Mucosa of rectum (tissue), 2 donors: Measurements from ENCODE around the gene ASB2.

Experiments
- H3K27ac ChIP-seq, 2 donors: one replicate each; pipeline ENCODE4 v1.7.0; 2013; ENCODE audit warnings: inconsistent platforms in 2 of 2, low read depth in 2 of 2, low read length in 2 of 2
- H3K27me3 ChIP-seq, 2 donors: one replicate each; pipeline ENCODE4 v1.7.0; 2013; ENCODE audit warnings: low read length in 2 of 2; ENCODE audit not compliant: control insufficient read depth in 2 of 2, insufficient read depth in 2 of 2
- H3K36me3 ChIP-seq, 2 donors: one replicate each; pipeline ENCODE4 v1.7.0; 2013; ENCODE audit warnings: low read length in 2 of 2; ENCODE audit not compliant: control insufficient read depth in 2 of 2, insufficient read depth in 2 of 2
- H3K4me1 ChIP-seq, 2 donors: one replicate each; pipeline ENCODE4 v1.7.0; 2013; ENCODE audit warnings: low read length in 2 of 2, mild to moderate bottlenecking in 1 of 2; ENCODE audit not compliant: control insufficient read depth in 2 of 2, insufficient read depth in 2 of 2
- H3K4me3 ChIP-seq, 2 donors: one replicate each; pipeline ENCODE4 v1.7.0; 2013; ENCODE audit warnings: low read length in 2 of 2
- H3K9ac ChIP-seq, 2 donors: one replicate each; pipeline ENCODE4 v1.7.0; 2013; ENCODE audit warnings: low read length in 2 of 2, low read depth in 1 of 2, mild to moderate bottlenecking in 1 of 2
- H3K9me3 ChIP-seq, 2 donors: one replicate each; pipeline ENCODE4 v1.7.0; 2013; ENCODE audit warnings: low read length in 2 of 2; ENCODE audit not compliant: control insufficient read depth in 2 of 2
- donor health status: healthy.
- donor health status: Normal muscosa, but diverticular disease.

ASB2 gene

GRCh38 chr14:93991649-93992048 is 15.3 kb upstream of the ASB2 start:
- Histone ChIP-seq H3K4me3 (no peak overlapping the region), H3K4me1 (no peaks in the 10 kb centered on the region), H3K9ac (no peak overlapping the region), H3K9me3 (no peaks in the 10 kb centered on the region), H3K27ac (no peak overlapping the region), H3K36me3 (no peaks in the 10 kb centered on the region), H3K27me3 (peaks cover 0 to 2% of the 10 kb centered on the region in 2 donors)

- no peak overlapping the region for H3K27ac ChIP-seq
These were observed 14.8 kb upstream of the ASB2 start for GRCh38 chr14:93991212-93991611.

GRCh38 chr14:93989939-93990338 is 13.6 kb upstream of the ASB2 start:
- Histone ChIP-seq H3K4me3 (no peak overlapping the region), H3K36me3 (no peaks in the 10 kb centered on the region), H3K9ac (no peak overlapping the region), H3K27me3 (peaks cover 0 to 2% of the 10 kb centered on the region in 2 donors), H3K4me1 (no peaks in the 10 kb centered on the region), H3K27ac (no peak overlapping the region), H3K9me3 (no peaks in the 10 kb centered on the region)

More at GRCh38 chr14:93991212-93991611, 14.8 kb upstream of the ASB2 start:
- H3K27me3 ChIP-seq, result peaks cover 0 to 2% of the 10 kb centered on the region in 2 donors
- no peak overlapping the region for H3K4me3 ChIP-seq
- H3K9ac ChIP-seq, result no peak overlapping the region
- H3K36me3 ChIP-seq, result no peaks in the 10 kb centered on the region
- no peaks in the 10 kb centered on the region for H3K9me3 ChIP-seq
- no peaks in the 10 kb centered on the region for H3K4me1 ChIP-seq

DNA sequence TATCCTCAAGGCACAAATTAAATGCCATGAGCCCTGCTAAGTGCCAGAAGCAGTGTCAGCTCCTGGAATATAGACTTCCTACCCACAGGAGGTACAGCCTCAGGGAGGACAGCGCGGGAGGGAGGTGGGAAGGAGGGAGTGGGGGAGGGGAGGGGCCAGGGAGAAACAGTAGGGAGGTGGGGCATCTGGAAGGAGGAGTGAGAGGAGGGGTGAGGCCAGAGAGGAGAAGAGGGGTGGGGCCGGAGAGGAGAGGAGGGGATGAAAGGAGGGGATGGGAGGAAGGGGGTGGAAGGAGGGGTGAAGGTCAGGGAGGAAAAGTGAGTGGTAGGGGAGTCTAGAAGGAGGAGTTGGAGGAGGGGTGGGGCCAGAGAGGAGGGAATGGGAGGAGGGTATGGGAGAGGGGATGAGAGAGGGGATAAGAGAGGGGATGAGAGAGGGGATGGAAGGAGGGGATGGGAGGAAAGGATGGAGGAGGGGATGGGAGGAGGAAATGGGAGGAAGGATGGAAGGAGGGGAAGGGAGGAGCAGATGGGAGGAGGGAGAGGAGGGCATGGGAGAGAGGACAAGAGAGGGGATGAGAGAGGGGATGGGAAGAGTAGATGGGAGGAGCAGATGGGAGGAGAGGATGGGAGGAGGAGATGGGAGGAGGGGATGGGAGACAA is 11.6 kb upstream of the ASB2 start:
- Histone ChIP-seq H3K9ac (no peak overlapping the region), H3K27ac (no peak overlapping the region), H3K27me3 (peaks cover 0 to 2% of the 10 kb centered on the region in 2 donors), H3K4me1 (no peaks in the 10 kb centered on the region), H3K4me3 (no peak overlapping the region), H3K36me3 (no peaks in the 10 kb centered on the region), H3K9me3 (no peaks in the 10 kb centered on the region)

DNA sequence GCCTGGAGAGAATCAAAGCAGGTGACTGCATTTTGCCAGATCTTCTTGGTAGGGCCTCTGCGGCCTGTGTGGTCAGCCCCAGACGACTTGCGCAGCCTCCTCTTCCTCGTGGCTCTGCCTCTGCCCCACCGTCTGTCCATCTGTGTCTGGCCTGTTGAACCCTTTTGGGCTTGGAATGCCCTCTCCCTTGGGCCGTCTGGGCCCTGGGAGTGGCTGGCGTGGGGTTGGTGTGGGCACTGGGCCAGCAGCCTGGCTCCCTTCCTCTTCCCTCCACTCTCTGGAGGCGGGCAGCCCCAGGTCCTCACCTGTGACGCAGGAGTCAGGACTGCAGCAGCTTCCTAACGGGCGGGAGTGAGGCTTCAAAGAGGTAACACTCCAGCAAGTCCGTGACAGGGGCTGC is 11.0 kb upstream of the ASB2 start:
- Histone ChIP-seq H3K9ac (no peak overlapping the region), H3K36me3 (no peaks in the 10 kb centered on the region), H3K9me3 (no peaks in the 10 kb centered on the region), H3K4me3 (no peak overlapping the region), H3K27ac (no peak overlapping the region), H3K27me3 (peaks cover 0 to 2% of the 10 kb centered on the region in 2 donors), H3K4me1 (no peaks in the 10 kb centered on the region)

- H3K9me3 ChIP-seq, result no peaks in the 10 kb centered on the region
- no peaks in the 10 kb centered on the region for H3K36me3 ChIP-seq
- H3K27me3 ChIP-seq, result peaks cover 0 to 2% of the 10 kb centered on the region in 2 donors
- H3K4me1 ChIP-seq, result no peaks in the 10 kb centered on the region
- no peak overlapping the region for H3K27ac ChIP-seq
- no peak overlapping the region for H3K9ac ChIP-seq
- H3K4me3 ChIP-seq, result no peak overlapping the region
These were observed 10.6 kb upstream of the ASB2 start for GRCh38 chr14:93986955-93987354.

- peaks cover 0 to 2% of the 10 kb centered on the region in 2 donors for H3K4me1 ChIP-seq
- H3K36me3 ChIP-seq, result no peaks in the 10 kb centered on the region
- no peaks in the 10 kb centered on the region for H3K9me3 ChIP-seq
- H3K27me3 ChIP-seq, result no peaks in the 10 kb centered on the region
- H3K4me3 ChIP-seq, result no peak overlapping the region
- no peak overlapping the region for H3K27ac ChIP-seq
- H3K9ac ChIP-seq, result no peak overlapping the region
These were observed 8.6 kb upstream of the ASB2 start for GRCh38 chr14:93984987-93985410.

DNA sequence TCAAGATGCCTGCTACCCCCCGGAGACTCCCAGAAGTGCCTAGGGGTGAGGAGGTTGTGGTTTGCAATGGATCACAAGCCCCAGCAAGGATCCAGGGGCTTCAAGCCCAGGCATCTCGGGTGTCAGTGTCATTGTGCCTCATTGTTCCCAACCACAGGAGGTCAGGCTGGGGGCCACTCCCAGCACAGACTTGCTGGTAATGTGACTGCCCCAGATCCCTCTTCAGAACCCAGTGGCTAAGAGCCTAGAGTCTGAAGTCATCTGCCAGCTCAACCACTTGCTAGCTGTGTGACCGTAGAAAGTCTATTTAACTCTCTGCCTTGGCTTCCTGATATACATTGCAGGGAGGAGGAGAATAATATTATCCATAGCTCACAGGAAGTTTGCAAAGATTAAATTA is 7.7 kb upstream of the ASB2 start:
- H3K27ac ChIP-seq, result no peak overlapping the region
- peaks cover 0 to 2% of the 10 kb centered on the region in 2 donors for H3K4me1 ChIP-seq
- H3K27me3 ChIP-seq, result no peaks in the 10 kb centered on the region
- no peak overlapping the region for H3K9ac ChIP-seq
- H3K9me3 ChIP-seq, result no peaks in the 10 kb centered on the region
- no peaks in the 10 kb centered on the region for H3K36me3 ChIP-seq
- no peak overlapping the region for H3K4me3 ChIP-seq

- no peaks in the 10 kb centered on the region for H3K36me3 ChIP-seq
- H3K27ac ChIP-seq, result peak overlapping the region in 1 of 2 donors; percentile 3
- no peaks in the 10 kb centered on the region for H3K27me3 ChIP-seq
- H3K9ac ChIP-seq, result no peak overlapping the region
- peaks cover 0 to 7% of the 10 kb centered on the region in 2 donors for H3K4me1 ChIP-seq
- no peaks in the 10 kb centered on the region for H3K9me3 ChIP-seq
- H3K4me3 ChIP-seq, result no peak overlapping the region
These were observed 6.0 kb upstream of the ASB2 start for GRCh38 chr14:93982230-93983007.
